Gastroesophageal sphincter (tissue), 4 donors: Measurements from ENCODE around the gene THOP1. TPM values are rescaled to one million over a fixed set of nuclear protein-coding genes. Genes with fewer than 3 reads are reported as not detected.

Experiments used
- ATAC-seq: fragments of 150-250 bp; one replicate; pipeline ENCODE4 v1.9.1; 2016; ENCODE audit warnings: mild to moderate bottlenecking, moderate library complexity
- H3K27ac ChIP-seq, 4 donors: fragments of 200-600 bp; sonication (generic) in 3 of 4; 1 replicate in 3 of 4; 2 replicates in 1 of 4; pipeline ENCODE4 v1.5.1; 2016 to 2019
- H3K27me3 ChIP-seq: fragments of 200-600 bp; sonication (generic); one replicate; pipeline ENCODE4 v1.5.1; 2019
- H3K36me3 ChIP-seq, 2 donors: fragments of 200-600 bp; sonication (generic); one replicate each; pipeline ENCODE4 v1.5.1; 2019; ENCODE audit warnings: control low read depth in 1 of 2
- H3K4me1 ChIP-seq, 3 donors: fragments of 200-600 bp; sonication (generic); 1 replicate in 2 of 3; 2 replicates in 1 of 3; pipeline ENCODE4 v1.5.1; 2016 to 2019; ENCODE audit warnings: control low read depth in 2 of 3
- H3K4me3 ChIP-seq, 2 donors: fragments of 200-600 bp; sonication (generic); one replicate each; pipeline ENCODE4 v1.5.1; 2019; ENCODE audit warnings: mild to moderate bottlenecking in 1 of 2, moderate library complexity in 1 of 2
- H3K9me3 ChIP-seq, 3 donors: fragments of 200-600 bp; sonication (generic); one replicate each; pipeline ENCODE4 v1.5.1; 2017 to 2019; ENCODE audit warnings: control low read depth in 2 of 3
- EP300 ChIP-seq: sonication (generic); formaldehyde crosslinking; IDR thresholded peaks from one replicate; pipeline ENCODE4 v1.6.1; 2017; ENCODE audit warnings: antibody characterized with exemption, mild to moderate bottlenecking
- POLR2A ChIP-seq, 2 donors: fragments of 450-650 bp; IDR thresholded peaks; one replicate each; pipeline ENCODE4 v1.6.1; 2017; ENCODE audit warnings: antibody characterized with exemption in 2 of 2, mild to moderate bottlenecking in 2 of 2, moderate library complexity in 1 of 2
- POLR2AphosphoS5 ChIP-seq: sonication (generic); formaldehyde crosslinking; IDR thresholded peaks from one replicate; pipeline ENCODE4 v1.6.1; 2017; ENCODE audit warnings: antibody characterized with exemption
- WGBS, 2 donors: methylation state at CpG; one replicate each; pipeline ENCODE4 v1.1.5; 2018; ENCODE audit warnings: low coverage in 1 of 2; 5-methylcytosine and 5-hydroxymethylcytosine counted together
- total RNA-seq, 4 donors: library from RNA; depleted of rRNA; stranded (reverse); fragments of >200 nt; gene quantifications; one replicate each; pipeline ENCODE4 v1.1.0, GENCODE V29; 2016
- TF ChIP-seq, protein P1 (sequence below), 4 experiments: fragments of 200-600 bp in 2 of 4; fragments of 450-650 bp in 2 of 4; sonication (generic) in 1 of 4; IDR thresholded peaks; one replicate each; pipeline ENCODE4 v1.5.1; 2017 to 2019; ENCODE audit warnings: antibody characterized with exemption in 4 of 4, mild to moderate bottlenecking in 2 of 4, moderate library complexity in 2 of 4

THOP1 gene
- total RNA-seq, 4 donors from 2014 or later: 26.9 to 58.4 (median 38.7) TPM

DNA sequence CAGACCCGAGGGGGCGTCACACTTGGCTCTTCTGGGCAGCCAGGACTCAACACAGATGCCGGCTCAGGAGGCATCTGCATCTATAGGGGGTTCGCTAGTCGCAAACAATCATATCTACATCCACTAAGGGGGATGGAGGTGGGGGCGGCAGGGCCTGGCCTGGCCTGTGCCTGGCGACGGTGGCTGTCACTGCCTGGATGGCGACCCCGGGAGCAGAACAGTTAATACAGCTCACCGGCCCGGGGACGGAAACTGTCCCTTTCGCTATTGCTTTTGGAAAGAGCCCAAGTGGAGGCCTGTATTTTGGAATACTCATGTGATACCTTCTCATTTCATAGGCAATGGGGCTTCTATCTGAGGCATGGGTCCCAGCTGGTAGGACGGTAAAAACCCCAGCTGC is 19.9 kb upstream of the THOP1 start:
- no peak for ATAC-seq
- H3K36me3 ChIP-seq: peaks cover 0 to 85% of the 10 kb centered on the region in 2 donors
- peaks cover 0 to 22% (median 7%) of the 10 kb centered on the region in 3 donors for H3K4me1 ChIP-seq
- H3K4me3 ChIP-seq: no peak overlapping the region
- H3K27me3 ChIP-seq: no peaks in the 10 kb centered on the region
- no peak overlapping the region for H3K27ac ChIP-seq
- TF ChIP-seq POLR2A (IDR thresholded peaks at IDR 0.05) (no peak), POLR2AphosphoS5 (no peak), EP300 (no peak)
- TF ChIP-seq, protein P1, sequence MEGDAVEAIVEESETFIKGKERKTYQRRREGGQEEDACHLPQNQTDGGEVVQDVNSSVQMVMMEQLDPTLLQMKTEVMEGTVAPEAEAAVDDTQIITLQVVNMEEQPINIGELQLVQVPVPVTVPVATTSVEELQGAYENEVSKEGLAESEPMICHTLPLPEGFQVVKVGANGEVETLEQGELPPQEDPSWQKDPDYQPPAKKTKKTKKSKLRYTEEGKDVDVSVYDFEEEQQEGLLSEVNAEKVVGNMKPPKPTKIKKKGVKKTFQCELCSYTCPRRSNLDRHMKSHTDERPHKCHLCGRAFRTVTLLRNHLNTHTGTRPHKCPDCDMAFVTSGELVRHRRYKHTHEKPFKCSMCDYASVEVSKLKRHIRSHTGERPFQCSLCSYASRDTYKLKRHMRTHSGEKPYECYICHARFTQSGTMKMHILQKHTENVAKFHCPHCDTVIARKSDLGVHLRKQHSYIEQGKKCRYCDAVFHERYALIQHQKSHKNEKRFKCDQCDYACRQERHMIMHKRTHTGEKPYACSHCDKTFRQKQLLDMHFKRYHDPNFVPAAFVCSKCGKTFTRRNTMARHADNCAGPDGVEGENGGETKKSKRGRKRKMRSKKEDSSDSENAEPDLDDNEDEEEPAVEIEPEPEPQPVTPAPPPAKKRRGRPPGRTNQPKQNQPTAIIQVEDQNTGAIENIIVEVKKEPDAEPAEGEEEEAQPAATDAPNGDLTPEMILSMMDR (IDR thresholded peaks at IDR 0.05): no peak
- H3K9me3 ChIP-seq: no peaks in the 10 kb centered on the region
- WGBS, 2 donors: 93% methylated on average over 2 of the region's 15 CpGs; no CpG with 5 or more reads in 1 of the 2 donors

DNA sequence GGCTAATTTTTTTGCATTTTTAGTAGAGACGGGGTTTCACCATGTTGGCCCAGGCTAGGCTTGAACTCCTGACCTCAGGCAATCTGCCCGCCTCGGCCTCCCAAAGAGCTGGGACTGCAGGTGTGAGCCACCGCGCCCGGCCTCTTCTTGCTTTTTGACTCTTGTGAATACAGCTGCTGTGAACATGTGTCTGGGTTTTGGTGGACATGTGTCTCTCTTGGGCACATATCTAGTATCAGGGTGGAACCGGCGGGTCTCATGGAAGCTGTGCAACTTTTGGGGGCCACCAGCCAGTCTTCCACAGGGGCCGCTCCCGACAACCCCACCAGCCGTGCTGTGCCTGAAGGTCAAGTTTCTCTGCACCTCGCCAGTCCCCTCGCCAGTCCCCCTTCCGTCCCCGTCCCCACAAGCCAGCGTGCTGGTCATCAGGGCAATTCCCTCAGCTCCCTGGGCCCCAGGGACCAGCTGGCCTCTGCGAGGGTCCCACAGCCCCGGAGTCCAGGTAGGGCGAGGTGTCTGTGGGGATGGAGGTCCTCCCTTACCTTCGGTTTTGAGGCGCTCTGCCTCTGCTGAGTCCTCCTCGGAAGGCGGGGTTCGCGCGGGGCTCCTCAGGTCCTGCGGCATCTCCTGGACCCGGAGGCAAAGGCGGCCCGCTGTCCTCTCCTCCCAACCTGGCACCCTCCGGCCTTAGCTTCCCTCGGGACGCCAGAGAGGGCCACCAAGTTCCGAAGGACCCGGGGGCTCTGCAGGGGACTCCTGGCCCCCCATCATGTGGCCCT is 18.5 kb upstream of the THOP1 start:
- H3K9me3 ChIP-seq: no peaks in the 10 kb centered on the region
- TF ChIP-seq, protein P1 (IDR thresholded peaks at IDR 0.05): no peak
- TF ChIP-seq POLR2A (IDR thresholded peaks at IDR 0.05): no peak
- no peak for TF ChIP-seq EP300
- no peak for TF ChIP-seq POLR2AphosphoS5
- peaks cover 0 to 36% (median 19%) of the 10 kb centered on the region in 3 donors for H3K4me1 ChIP-seq
- H3K36me3 ChIP-seq: peaks cover 0 to 76% of the 10 kb centered on the region in 2 donors
- H3K27ac ChIP-seq: no peak overlapping the region
- no peak overlapping the region for H3K4me3 ChIP-seq
- H3K27me3 ChIP-seq: no peaks in the 10 kb centered on the region
- 60 to 90% methylated on average over 1 to 4 of the region's 35 CpGs for whole genome bisulfite sequencing, 2 donors
- no peak for ATAC-seq

DNA sequence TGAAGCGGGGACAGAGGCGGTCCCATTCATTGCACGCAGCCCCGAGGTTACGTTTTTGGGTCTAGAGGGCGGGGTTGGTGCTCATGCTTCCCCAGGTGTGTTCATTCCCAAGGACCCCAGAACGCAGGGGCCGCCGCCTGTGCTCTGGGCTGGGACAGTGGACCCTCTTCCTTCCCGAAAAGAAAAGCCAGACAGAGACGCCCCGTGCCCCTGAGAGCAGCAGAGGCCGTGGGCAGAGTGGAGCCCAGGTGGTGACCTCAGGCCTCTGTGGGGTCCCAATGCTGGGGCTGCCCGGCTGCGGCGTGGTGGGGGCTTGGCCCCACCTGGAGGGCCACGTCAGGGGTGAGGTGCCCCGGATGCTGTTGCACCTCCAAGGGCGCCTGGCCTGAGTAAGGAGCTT is 17.6 kb upstream of the THOP1 start:
- Histone ChIP-seq H3K4me1 (peaks cover 0 to 45% (median 25%) of the 10 kb centered on the region in 3 donors), H3K4me3 (no peak overlapping the region), H3K36me3 (peaks cover 0 to 70% of the 10 kb centered on the region in 2 donors), H3K27me3 (no peaks in the 10 kb centered on the region), H3K9me3 (no peaks in the 10 kb centered on the region), H3K27ac (no peak overlapping the region)
- no CpG with 5 or more reads among the region's 19 CpGs for WGBS, 2 donors
- ATAC-seq: no peak
- TF ChIP-seq EP300 (no peak), POLR2A (IDR thresholded peaks at IDR 0.05) (no peak), POLR2AphosphoS5 (no peak)
- TF ChIP-seq, protein P1 (IDR thresholded peaks at IDR 0.05): no peak

DNA sequence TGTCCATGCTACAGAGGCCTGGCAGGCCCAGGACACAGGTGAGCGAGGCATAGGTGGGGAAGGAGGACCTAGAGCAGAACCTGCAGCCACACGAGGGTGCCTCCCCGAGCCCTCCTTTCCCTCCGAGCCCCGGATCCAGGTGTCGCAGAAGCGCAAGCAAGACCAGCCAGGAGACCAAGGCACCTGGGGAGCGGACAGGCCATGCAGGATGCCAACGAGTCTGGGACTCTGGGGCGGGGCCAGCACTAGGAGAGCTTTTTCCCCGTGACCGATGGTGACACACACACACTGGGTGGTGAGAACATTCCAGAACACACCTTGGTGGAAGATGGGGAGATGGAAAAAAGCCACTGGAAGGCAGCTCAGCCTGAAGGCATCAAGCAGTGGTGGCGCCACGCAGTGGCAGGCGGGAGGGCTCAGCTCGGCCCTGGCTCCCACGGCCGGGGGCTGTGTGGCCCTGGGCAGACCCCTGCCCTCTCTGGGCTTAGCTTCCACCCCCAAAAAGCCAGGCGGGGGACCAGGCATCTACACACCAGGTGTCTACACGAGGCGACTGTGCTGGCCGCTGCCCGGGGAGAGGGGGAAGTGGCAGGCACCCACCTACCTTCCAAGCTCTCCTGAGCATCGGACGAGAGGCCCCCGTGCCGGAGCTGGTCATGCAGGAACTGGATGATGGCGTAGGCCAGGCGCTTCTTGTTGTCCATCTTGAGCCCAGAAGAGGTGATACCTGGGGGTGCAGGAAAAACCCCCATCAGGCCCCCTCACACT is 16.8 kb upstream of the THOP1 start:
- peak overlapping the region in 1 of 4 donors; percentile 86 for H3K27ac ChIP-seq
- peaks cover 0 to 62% of the 10 kb centered on the region in 2 donors for H3K36me3 ChIP-seq
- H3K4me3 ChIP-seq: no peak overlapping the region

More for the DNA sequence above, 16.8 kb upstream of the THOP1 start:
- Histone ChIP-seq H3K27me3 (no peaks in the 10 kb centered on the region), H3K4me1 (peaks cover 0 to 46% (median 25%) of the 10 kb centered on the region in 3 donors), H3K9me3 (no peaks in the 10 kb centered on the region)
- TF ChIP-seq EP300: no peak
- TF ChIP-seq, protein P1 (IDR thresholded peaks at IDR 0.05): no peak
- TF ChIP-seq POLR2A (IDR thresholded peaks at IDR 0.05): no peak
- no peak for TF ChIP-seq POLR2AphosphoS5
- 77% methylated on average over 4 of the region's 29 CpGs; no CpG with 5 or more reads in 1 of the 2 donors for WGBS, 2 donors
- no peak for ATAC-seq
